ENCODE data around the gene MYPOP. TPM values are rescaled to one million over a fixed set of nuclear protein-coding genes. Genes with fewer than 3 reads are reported as not detected.
A peak's percentile ranks its signal among the peaks of the same experiment; 100 is the strongest.

MYPOP gene
- total and polyA plus RNA-seq, 2 of the 13 experiments (the other 11 are each of a cell fraction or from before 2014, with no cell fraction given): 2.3 to 2.7 TPM

GRCh38 chr19:45865269-45865948, 37.0 kb downstream of the MYPOP start (continued):
- no peak for TF ChIP-seq ZNF281 (CRISPR knock-in tag; IDR thresholded peaks at IDR 0.05; ENCODE audit: borderline replicate concordance)
- TF ChIP-seq, protein P1, sequence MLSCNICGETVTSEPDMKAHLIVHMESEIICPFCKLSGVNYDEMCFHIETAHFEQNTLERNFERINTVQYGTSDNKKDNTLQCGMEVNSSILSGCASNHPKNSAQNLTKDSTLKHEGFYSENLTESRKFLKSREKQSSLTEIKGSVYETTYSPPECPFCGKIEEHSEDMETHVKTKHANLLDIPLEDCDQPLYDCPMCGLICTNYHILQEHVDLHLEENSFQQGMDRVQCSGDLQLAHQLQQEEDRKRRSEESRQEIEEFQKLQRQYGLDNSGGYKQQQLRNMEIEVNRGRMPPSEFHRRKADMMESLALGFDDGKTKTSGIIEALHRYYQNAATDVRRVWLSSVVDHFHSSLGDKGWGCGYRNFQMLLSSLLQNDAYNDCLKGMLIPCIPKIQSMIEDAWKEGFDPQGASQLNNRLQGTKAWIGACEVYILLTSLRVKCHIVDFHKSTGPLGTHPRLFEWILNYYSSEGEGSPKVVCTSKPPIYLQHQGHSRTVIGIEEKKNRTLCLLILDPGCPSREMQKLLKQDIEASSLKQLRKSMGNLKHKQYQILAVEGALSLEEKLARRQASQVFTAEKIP (CRISPR knock-in tag; IDR thresholded peaks at IDR 0.05; ENCODE audit: borderline replicate concordance): no peak
- no peak for TF ChIP-seq RARG (CRISPR knock-in tag; IDR thresholded peaks at IDR 0.05; ENCODE audit: low read depth)
- no peak for TF ChIP-seq PRPF4 (IDR thresholded peaks at IDR 0.05; ENCODE audit: low read depth, low read length, poor library complexity, severe bottlenecking)
- TF ChIP-seq FLYWCH1 (CRISPR knock-in tag; IDR thresholded peaks at IDR 0.05): no peak
- TF ChIP-seq TOE1 (CRISPR knock-in tag; IDR thresholded peaks at IDR 0.05): no peak
- no peak for TF ChIP-seq CENPT (CRISPR knock-in tag; IDR thresholded peaks at IDR 0.05; ENCODE audit: low read depth)
- no peak for TF ChIP-seq ZNF251 (CRISPR knock-in tag; IDR thresholded peaks at IDR 0.05)
- TF ChIP-seq, protein P2, sequence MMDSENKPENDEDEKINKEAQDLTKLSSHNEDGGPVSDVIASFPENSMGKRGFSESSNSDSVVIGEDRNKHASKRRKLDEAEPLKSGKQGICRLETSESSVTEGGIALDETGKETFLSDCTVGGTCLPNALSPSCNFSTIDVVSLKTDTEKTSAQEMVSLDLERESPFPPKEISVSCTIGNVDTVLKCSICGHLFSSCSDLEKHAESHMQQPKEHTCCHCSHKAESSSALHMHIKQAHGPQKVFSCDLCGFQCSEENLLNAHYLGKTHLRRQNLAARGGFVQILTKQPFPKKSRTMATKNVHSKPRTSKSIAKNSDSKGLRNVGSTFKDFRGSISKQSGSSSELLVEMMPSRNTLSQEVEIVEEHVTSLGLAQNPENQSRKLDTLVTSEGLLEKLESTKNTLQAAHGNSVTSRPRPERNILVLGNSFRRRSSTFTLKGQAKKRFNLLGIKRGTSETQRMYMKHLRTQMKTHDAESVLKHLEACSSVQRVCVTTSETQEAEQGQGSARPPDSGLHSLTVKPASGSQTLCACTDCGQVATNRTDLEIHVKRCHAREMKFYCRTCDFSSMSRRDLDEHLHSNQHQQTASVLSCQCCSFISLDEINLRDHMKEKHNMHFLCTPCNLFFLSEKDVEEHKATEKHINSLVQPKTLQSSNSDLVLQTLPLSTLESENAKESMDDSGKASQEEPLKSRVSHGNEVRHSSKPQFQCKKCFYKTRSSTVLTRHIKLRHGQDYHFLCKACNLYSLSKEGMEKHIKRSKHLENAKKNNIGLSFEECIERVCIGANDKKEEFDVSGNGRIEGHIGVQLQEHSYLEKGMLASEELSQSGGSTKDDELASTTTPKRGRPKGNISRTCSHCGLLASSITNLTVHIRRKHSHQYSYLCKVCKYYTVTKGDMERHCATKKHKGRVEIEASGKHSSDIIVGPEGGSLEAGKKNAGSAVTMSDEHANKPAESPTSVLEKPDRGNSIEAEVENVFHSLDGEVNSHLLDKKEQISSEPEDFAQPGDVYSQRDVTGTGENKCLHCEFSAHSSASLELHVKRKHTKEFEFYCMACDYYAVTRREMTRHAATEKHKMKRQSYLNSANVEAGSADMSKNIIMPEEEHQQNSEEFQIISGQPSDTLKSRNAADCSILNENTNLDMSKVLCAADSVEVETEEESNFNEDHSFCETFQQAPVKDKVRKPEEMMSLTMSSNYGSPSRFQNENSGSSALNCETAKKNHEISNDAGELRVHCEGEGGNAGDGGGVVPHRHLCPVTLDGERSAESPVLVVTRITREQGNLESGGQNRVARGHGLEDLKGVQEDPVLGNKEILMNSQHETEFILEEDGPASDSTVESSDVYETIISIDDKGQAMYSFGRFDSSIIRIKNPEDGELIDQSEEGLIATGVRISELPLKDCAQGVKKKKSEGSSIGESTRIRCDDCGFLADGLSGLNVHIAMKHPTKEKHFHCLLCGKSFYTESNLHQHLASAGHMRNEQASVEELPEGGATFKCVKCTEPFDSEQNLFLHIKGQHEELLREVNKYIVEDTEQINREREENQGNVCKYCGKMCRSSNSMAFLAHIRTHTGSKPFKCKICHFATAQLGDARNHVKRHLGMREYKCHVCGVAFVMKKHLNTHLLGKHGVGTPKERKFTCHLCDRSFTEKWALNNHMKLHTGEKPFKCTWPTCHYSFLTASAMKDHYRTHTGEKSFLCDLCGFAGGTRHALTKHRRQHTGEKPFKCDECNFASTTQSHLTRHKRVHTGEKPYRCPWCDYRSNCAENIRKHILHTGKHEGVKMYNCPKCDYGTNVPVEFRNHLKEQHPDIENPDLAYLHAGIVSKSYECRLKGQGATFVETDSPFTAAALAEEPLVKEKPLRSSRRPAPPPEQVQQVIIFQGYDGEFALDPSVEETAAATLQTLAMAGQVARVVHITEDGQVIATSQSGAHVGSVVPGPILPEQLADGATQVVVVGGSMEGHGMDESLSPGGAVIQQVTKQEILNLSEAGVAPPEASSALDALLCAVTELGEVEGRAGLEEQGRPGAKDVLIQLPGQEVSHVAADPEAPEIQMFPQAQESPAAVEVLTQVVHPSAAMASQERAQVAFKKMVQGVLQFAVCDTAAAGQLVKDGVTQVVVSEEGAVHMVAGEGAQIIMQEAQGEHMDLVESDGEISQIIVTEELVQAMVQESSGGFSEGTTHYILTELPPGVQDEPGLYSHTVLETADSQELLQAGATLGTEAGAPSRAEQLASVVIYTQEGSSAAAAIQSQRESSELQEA (CRISPR knock-in tag; IDR thresholded peaks at IDR 0.05; ENCODE audit: not compliant biosample characterization): peak; percentile 38
- TF ChIP-seq KDM2A (CRISPR knock-in tag; IDR thresholded peaks at IDR 0.05; ENCODE audit: borderline replicate concordance, low read depth): no peak
- TF ChIP-seq YEATS4 (CRISPR knock-in tag; IDR thresholded peaks at IDR 0.05; ENCODE audit: borderline replicate concordance): no peak
- 0 out of 2 replicates have a peak, but pooled peaks have one; percentile 7 for TF ChIP-seq ZNF713 (CRISPR knock-in tag; IDR thresholded peaks at IDR 0.05)
- no peak for TF ChIP-seq ATF5 (CRISPR knock-in tag; IDR thresholded peaks at IDR 0.05; ENCODE audit: low read depth)
- no peak for TF ChIP-seq HMGA1 (CRISPR knock-in tag; conservative IDR thresholded peaks at IDR 0.05)
- no peak for TF ChIP-seq FOXO1 (CRISPR knock-in tag; IDR thresholded peaks at IDR 0.05)
- no peak for TF ChIP-seq FOXP1 (IDR thresholded peaks at IDR 0.05)
- no peak for TF ChIP-seq FOXP1 (CRISPR knock-in tag; IDR thresholded peaks at IDR 0.05)
